GM12878 (cell line): ENCODE measurements around the gene TRIM25. TPM values are rescaled to one million over a fixed set of nuclear protein-coding genes. Genes with fewer than 3 reads are reported as not detected.

Source experiments
- ATAC-seq: fragments of 200-7000 bp; cut with Tn5 transposase; 3 replicates; pipeline ENCODE4 v1.9.1; 2020; ENCODE audit warnings: mild to moderate bottlenecking, moderate library complexity
- BruUV-seq: library from RNA; stranded (reverse); fragments of 400-500 nt; replicated peaks from 2 replicates; lab custom pipeline; 2021; lab: Mats Ljungman, UMichigan
- CTCF ChIA-PET: fragments of 300-600 bp; sonication (Branson Sonifier 250); formaldehyde crosslinking; extraction: SDS; loops from one replicate; lab custom pipeline; 2021; ENCODE audit warnings: inconsistent platforms; lab: Yijun Ruan, JAX
- POLR2A ChIA-PET: fragments of 350-600 bp; formaldehyde crosslinking; extraction: SDS; loops from one replicate; lab custom pipeline; 2021; ENCODE audit warnings: inconsistent platforms; lab: Charles Lee
- RAD21 ChIA-PET: fragments of 300-600 bp; sonication (Branson Sonifier 250); formaldehyde crosslinking; loops from one replicate; lab custom pipeline; 2023; ENCODE audit warnings: antibody characterized with exemption; ENCODE audit not compliant: unreplicated experiment; lab: Charles Lee
- SMC1A ChIA-PET: fragments of 300-600 bp; sonication (Branson Sonifier 250); formaldehyde crosslinking; loops from one replicate; lab custom pipeline; 2023; ENCODE audit not compliant: unreplicated experiment, uncharacterized antibody; lab: Charles Lee
- DNase-seq: peaks from one replicate; pipeline ENCODE4 v3.0.0-alpha.2; 2011; ENCODE audit warnings: low read depth, low spot score
- FAIRE-seq: peaks from 3 replicates; lab custom pipeline; 2011; peaks lifted over from hg19 to GRCh38; lab: Jason Lieb, UNC
- H2AFZ ChIP-seq: 2 replicates; pipeline ENCODE4 v1.6.0; 2011; ENCODE audit warnings: low read depth, low read length, control low read depth; ENCODE audit not compliant: control insufficient read depth
- H3K27ac ChIP-seq: 2 replicates; pipeline ENCODE4 v1.5.1; 2011; ENCODE audit warnings: control low read depth; ENCODE audit not compliant: control insufficient read depth, insufficient read depth
- H3K27me3 ChIP-seq, 2 experiments: replicated peaks in 1 of 2; 2 replicates each; pipeline versions ENCODE4 v1.6.0 to v1.6.1; 2011; ENCODE audit warnings: low read length in 1 of 2; ENCODE audit not compliant: control insufficient read depth in 2 of 2, insufficient read depth in 2 of 2
- H3K36me3 ChIP-seq, 2 experiments: 2 replicates each; pipeline ENCODE4 v1.5.1; 2011; ENCODE audit warnings: low read length in 1 of 2; ENCODE audit not compliant: control insufficient read depth in 2 of 2, insufficient read depth in 2 of 2
- H3K4me1 ChIP-seq: 2 replicates; pipeline ENCODE4 v1.6.1; 2011; ENCODE audit warnings: mild to moderate bottlenecking, low read length, moderate library complexity, mixed read lengths; ENCODE audit not compliant: control insufficient read depth, insufficient read depth
- H3K4me2 ChIP-seq: 2 replicates; pipeline ENCODE4 v1.6.0; 2011; ENCODE audit warnings: control low read depth; ENCODE audit not compliant: control insufficient read depth, insufficient read depth
- H3K4me3 ChIP-seq: fragments of 200-600 bp; sonication (generic); 2 replicates; pipeline ENCODE4 v1.5.1; 2016
- H3K79me2 ChIP-seq: 2 replicates; pipeline ENCODE4 v1.6.0; 2011; ENCODE audit warnings: low read length; ENCODE audit not compliant: control insufficient read depth, insufficient read depth
- H3K9ac ChIP-seq: 2 replicates; pipeline ENCODE4 v1.8.0; 2011; ENCODE audit warnings: low read length, control low read depth, mixed read lengths; ENCODE audit not compliant: control insufficient read depth, insufficient read depth
- H3K9me3 ChIP-seq: replicated peaks from 3 replicates; pipeline ENCODE4 v1.5.1; 2011; ENCODE audit warnings: mild to moderate bottlenecking, low read length; ENCODE audit not compliant: control insufficient read depth, insufficient read depth
- H4K20me1 ChIP-seq: 2 replicates; pipeline ENCODE4 v1.6.0; 2011; ENCODE audit not compliant: control insufficient read depth, insufficient read depth
- CREB1 ChIP-seq: IDR thresholded peaks from 2 replicates; pipeline ENCODE4 v1.6.1; 2012; ENCODE audit warnings: low read depth, mild to moderate bottlenecking, inconsistent platforms
- DPF2 ChIP-seq: fragments of 450-650 bp; IDR thresholded peaks from 2 replicates; pipeline ENCODE4 v1.6.1; 2017; ENCODE audit warnings: mild to moderate bottlenecking
- GABPA ChIP-seq: IDR thresholded peaks from 2 replicates; pipeline ENCODE4 v1.6.1; 2014; ENCODE audit warnings: antibody characterized with exemption, low read depth, mild to moderate bottlenecking, inconsistent platforms
- HDGF ChIP-seq: fragments of 450-650 bp; IDR thresholded peaks from 2 replicates; pipeline ENCODE4 v1.6.1; 2016; ENCODE audit warnings: antibody characterized with exemption
- HSF1 ChIP-seq: fragments of 150-350 bp; IDR thresholded peaks from 2 replicates; pipeline ENCODE4 v1.6.1; 2014; ENCODE audit warnings: mild to moderate bottlenecking, low read depth, low read length
- LARP7 ChIP-seq: fragments of 450-650 bp; IDR thresholded peaks from 2 replicates; pipeline ENCODE4 v1.6.1; 2017; ENCODE audit warnings: mild to moderate bottlenecking
- MYB ChIP-seq: fragments of 150-350 bp; IDR thresholded peaks from 2 replicates; pipeline ENCODE4 v1.6.1; 2014; ENCODE audit warnings: mild to moderate bottlenecking, low read depth, low read length, borderline replicate concordance
- NKRF ChIP-seq: fragments of 450-650 bp; conservative IDR thresholded peaks from 2 replicates; pipeline ENCODE4 v1.6.1; 2017; ENCODE audit warnings: mild to moderate bottlenecking, moderate library complexity
- NRF1 ChIP-seq: conservative IDR thresholded peaks from 2 replicates; pipeline ENCODE4 v1.6.1; 2011; ENCODE audit warnings: mild to moderate bottlenecking, low read depth, low read length, improper control_type of control experiment
- POLR2A ChIP-seq: IDR thresholded peaks from 2 replicates; pipeline ENCODE4 v1.6.1; 2011; ENCODE audit warnings: low read depth, mild to moderate bottlenecking, low read length
- RELB ChIP-seq: fragments of 450-650 bp; IDR thresholded peaks from 2 replicates; pipeline ENCODE4 v1.6.1; 2017; ENCODE audit warnings: low read depth, mild to moderate bottlenecking, moderate library complexity
- SKIL ChIP-seq: fragments of 450-650 bp; IDR thresholded peaks from 2 replicates; pipeline ENCODE4 v1.6.1; 2017; ENCODE audit warnings: mild to moderate bottlenecking, low read depth, inconsistent platforms; ENCODE audit not compliant: poor library complexity, severe bottlenecking
- WRNIP1 ChIP-seq: IDR thresholded peaks from 2 replicates; pipeline ENCODE4 v1.6.1; 2011; ENCODE audit warnings: low read depth, low read length, improper control_type of control experiment, borderline replicate concordance
- ZNF207 ChIP-seq: fragments of 450-650 bp; IDR thresholded peaks from 2 replicates; pipeline ENCODE4 v1.6.1; 2014; ENCODE audit warnings: antibody characterized with exemption, mild to moderate bottlenecking, borderline replicate concordance
- ZNF217 ChIP-seq: fragments of 450-650 bp; IDR thresholded peaks from 2 replicates; pipeline ENCODE4 v1.6.1; 2017; ENCODE audit warnings: antibody characterized with exemption, mild to moderate bottlenecking
- WGBS: methylation state at CpG from one replicate; pipeline ENCODE4 v1.1.6; 2016; ENCODE audit warnings: low lambda C conversion rate; ENCODE audit not compliant: insufficient replicate concordance, insufficient coverage; ENCODE audit errors: missing lambda C conversion rate; 5-methylcytosine and 5-hydroxymethylcytosine counted together
- in situ Hi-C: fragments of 300-500 bp; cut with MboI; formaldehyde crosslinking; loops from 9 replicates; pipeline ENCODE4 v1.14.3; 2018; ENCODE audit warnings: mixed read lengths
- intact Hi-C: fragments of 100-400 bp; cut with micrococcal nuclease; formaldehyde crosslinking; loops from one replicate; pipeline ENCODE4 v1.14.2; 2022; ENCODE audit not compliant: unreplicated experiment
- polyA plus RNA-seq, 11 experiments: library from polyadenylated mRNA; depleted of rRNA in 4 of 11; unstranded in 6 of 11; stranded (reverse) in 5 of 11; fragments of >200 nt; fragmentation: Nextera tagmentation in 4 of 11; fragmentation: Illumina TruSeq in 1 of 11; extraction: Ambion mirVana in 4 of 11; extraction: Trizol in 1 of 11; gene quantifications; 1 replicate in 1 of 11; 2 replicates in 10 of 11; pipeline versions ENCODE4 v1.2.1 to v1.2.3, GENCODE V29; 2011 to 2016; ENCODE audit warnings: inconsistent platforms in 2 of 11, missing spikeins in 2 of 11, low read depth in 1 of 11
- total RNA-seq, 4 experiments: library from RNA; depleted of rRNA in 3 of 4; stranded (reverse); fragments of >200 nt in 3 of 4; fragmentation: Illumina TruSeq in 1 of 4; extraction: Trizol in 1 of 4; gene quantifications; 2 replicates each; pipeline versions ENCODE4 v1.2.1 to v1.2.3, GENCODE V29; 2013 to 2021

The TRIM25 gene
- total and polyA plus RNA-seq, 10 of the 15 experiments (the other 5 are each of a cell fraction or from before 2014, with no cell fraction given), result 10.5 to 123 (median 51.3) TPM

- no peak for TF ChIP-seq HSF1
- no peak for TF ChIP-seq NKRF
- TF ChIP-seq ZNF207, result no peak
- TF ChIP-seq CREB1, result no peak
Observed at GRCh38 chr17:56896217-56896967, 17.5 kb downstream of the TRIM25 start (continued).

- intact Hi-C loops (no loop called here), in situ Hi-C loops (no loop called here)
- Histone ChIP-seq H4K20me1 (no peaks in the 10 kb centered on the region; the same call in 1 of the 2 replicates), H3K79me2 (peaks cover 15% of the 10 kb centered on the region), H3K4me3 (no peak overlapping the region), H3K36me3 (peaks cover 62 to 74% of the 10 kb centered on the region in 2 experiments), H3K27me3 (no peaks in the 10 kb centered on the region), H3K9ac (no peak overlapping the region), H2AFZ (no peak overlapping the region), H3K4me1 (peaks cover 27% of the 10 kb centered on the region), H3K9me3 (peaks cover 1% of the 10 kb centered on the region; the same call in 2 of the 3 replicates), H3K4me2 (no peak overlapping the region), H3K27ac (no peak overlapping the region)
- SMC1A ChIA-PET, result interaction anchor here (1.1 to 3.1 kb wide), 2 partner anchors 10 to 13 kb away, joined by 5 to 11 read pairs; no protein-coding TSS in a partner anchor
- POLR2A ChIA-PET, result interaction anchor here (0.6 kb wide), 1 partner anchor 34 kb away, joined by 3 read pairs; no protein-coding TSS in a partner anchor
- no TSS peak for BruUV-seq
- RAD21 ChIA-PET, result interaction anchor here (1.6 kb wide), 1 partner anchor 14 kb away, joined by 4 read pairs; no protein-coding TSS in a partner anchor
- 93% methylated on average over 20 of the region's 20 CpGs for WGBS
- FAIRE-seq, result no peak
- CTCF ChIA-PET, result interaction anchor here (0.7 to 2.4 kb wide), 3 partner anchors 27 to 75 kb away, joined by 3 to 8 read pairs (median 5); no protein-coding TSS in a partner anchor
- DNase-seq, result no peak
- no peak for ATAC-seq
- TF ChIP-seq POLR2A, result no peak
- no peak for TF ChIP-seq ZNF217
- no peak for TF ChIP-seq DPF2
- no peak for TF ChIP-seq RELB
- no peak for TF ChIP-seq HDGF
- no peak for TF ChIP-seq WRNIP1
- TF ChIP-seq LARP7, result no peak
- no peak for TF ChIP-seq SKIL
- no peak for TF ChIP-seq GABPA
- no peak for TF ChIP-seq NRF1
- no peak for TF ChIP-seq MYB
Observed at GRCh38 chr17:56894859-56895455, 18.9 kb downstream of the TRIM25 start.
